Neutrophil (primary cell): ENCODE data around the gene ENO1.
A peak's percentile ranks its signal among the peaks of the same experiment; 100 is the strongest.

Experiments used
- H3K27ac ChIP-seq: fragments of 200-600 bp; sonication (generic); 2 replicates; pipeline ENCODE4 v1.5.1; 2016; ENCODE audit warnings: mild to moderate bottlenecking, moderate library complexity
- H3K27me3 ChIP-seq: fragments of 200-600 bp; sonication (generic); 2 replicates; pipeline ENCODE4 v1.6.0; 2016; ENCODE audit warnings: mild to moderate bottlenecking
- H3K36me3 ChIP-seq: fragments of 200-600 bp; sonication (generic); 2 replicates; pipeline ENCODE4 v1.5.1; 2017
- H3K4me1 ChIP-seq, 2 experiments: fragments of 200-600 bp in 1 of 2; sonication (generic) in 1 of 2; 1 replicate in 1 of 2; 2 replicates in 1 of 2; pipeline versions ENCODE4 v1.5.1 to v1.6.1; 2013 to 2016; ENCODE audit warnings: low read depth in 1 of 2, low read length in 1 of 2, mild to moderate bottlenecking in 1 of 2, moderate library complexity in 1 of 2; ENCODE audit not compliant: control insufficient read depth in 1 of 2, insufficient read depth in 1 of 2
- H3K4me3 ChIP-seq, 2 experiments: fragments of 200-600 bp in 1 of 2; sonication (generic) in 1 of 2; 1 replicate in 1 of 2; 2 replicates in 1 of 2; pipeline ENCODE4 v1.5.1; 2013 to 2016; ENCODE audit warnings: low read depth in 1 of 2, low read length in 1 of 2, mild to moderate bottlenecking in 1 of 2, moderate library complexity in 1 of 2
- H3K9me3 ChIP-seq: fragments of 200-600 bp; sonication (generic); 2 replicates; pipeline ENCODE4 v1.5.1; 2016
- TF ChIP-seq, protein P1 (sequence below): fragments of 200-600 bp; sonication (generic); IDR thresholded peaks from 2 replicates; pipeline ENCODE4 v1.5.1; 2016; ENCODE audit warnings: antibody characterized with exemption

The ENO1 gene

GRCh38 chr1:8874230-8875201 lies 4.0 kb downstream of the ENO1 start:
- H3K27ac ChIP-seq: peak overlapping the region; percentile 95
- H3K4me3 ChIP-seq: peak overlapping the region; percentile 47 to 54
- H3K4me1 ChIP-seq: peaks cover 82 to 88% of the 10 kb centered on the region in 2 experiments

DNA sequence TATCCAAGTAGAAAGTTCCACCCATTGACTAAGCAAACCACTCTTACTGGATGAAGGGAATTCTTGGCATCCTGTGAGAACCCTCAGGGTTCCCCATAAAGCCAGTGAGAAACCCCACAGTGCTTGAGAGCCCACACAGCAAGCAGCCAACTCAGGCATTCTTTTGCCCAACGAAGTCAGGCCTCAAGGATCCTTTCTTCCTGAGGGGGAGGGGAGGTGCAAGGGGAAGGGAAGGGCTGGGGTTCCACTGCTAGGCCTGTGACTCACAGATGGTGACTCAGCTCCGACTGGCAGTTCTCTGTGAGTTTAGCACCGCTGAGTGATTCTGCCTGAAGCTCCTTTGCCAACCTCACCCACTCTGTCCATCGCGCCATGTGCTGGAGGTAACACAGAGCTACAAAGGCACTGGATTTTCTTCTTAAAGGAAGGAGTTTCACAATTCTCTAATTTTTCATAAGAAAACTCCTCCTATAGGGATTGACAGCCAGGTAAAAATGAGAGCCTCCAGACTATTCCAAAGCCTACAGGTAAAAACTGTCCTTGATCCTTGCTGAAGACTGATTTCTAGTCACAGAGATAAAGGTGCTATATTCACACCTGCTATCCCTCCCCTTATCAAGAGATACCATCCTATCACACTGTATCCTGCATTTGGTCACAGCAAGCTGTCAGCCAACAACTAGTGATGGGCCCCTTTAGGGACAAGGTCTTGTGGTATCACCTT lies 4.8 kb downstream of the ENO1 start:
- TF ChIP-seq, protein P1, sequence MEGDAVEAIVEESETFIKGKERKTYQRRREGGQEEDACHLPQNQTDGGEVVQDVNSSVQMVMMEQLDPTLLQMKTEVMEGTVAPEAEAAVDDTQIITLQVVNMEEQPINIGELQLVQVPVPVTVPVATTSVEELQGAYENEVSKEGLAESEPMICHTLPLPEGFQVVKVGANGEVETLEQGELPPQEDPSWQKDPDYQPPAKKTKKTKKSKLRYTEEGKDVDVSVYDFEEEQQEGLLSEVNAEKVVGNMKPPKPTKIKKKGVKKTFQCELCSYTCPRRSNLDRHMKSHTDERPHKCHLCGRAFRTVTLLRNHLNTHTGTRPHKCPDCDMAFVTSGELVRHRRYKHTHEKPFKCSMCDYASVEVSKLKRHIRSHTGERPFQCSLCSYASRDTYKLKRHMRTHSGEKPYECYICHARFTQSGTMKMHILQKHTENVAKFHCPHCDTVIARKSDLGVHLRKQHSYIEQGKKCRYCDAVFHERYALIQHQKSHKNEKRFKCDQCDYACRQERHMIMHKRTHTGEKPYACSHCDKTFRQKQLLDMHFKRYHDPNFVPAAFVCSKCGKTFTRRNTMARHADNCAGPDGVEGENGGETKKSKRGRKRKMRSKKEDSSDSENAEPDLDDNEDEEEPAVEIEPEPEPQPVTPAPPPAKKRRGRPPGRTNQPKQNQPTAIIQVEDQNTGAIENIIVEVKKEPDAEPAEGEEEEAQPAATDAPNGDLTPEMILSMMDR: peak; percentile 23
- Histone ChIP-seq H3K4me1 (peaks cover 77 to 84% of the 10 kb centered on the region in 2 experiments), H3K36me3 (peaks cover 27% of the 10 kb centered on the region), H3K4me3 (peak overlapping the region; percentile 47 to 54), H3K27me3 (no peaks in the 10 kb centered on the region), H3K27ac (peak overlapping the region; percentile 95), H3K9me3 (no peaks in the 10 kb centered on the region)

More at GRCh38 chr1:8874230-8875201, 4.0 kb downstream of the ENO1 start:
- TF ChIP-seq, protein P1: no peak
- H3K9me3 ChIP-seq: no peaks in the 10 kb centered on the region
- H3K27me3 ChIP-seq: no peaks in the 10 kb centered on the region
- H3K36me3 ChIP-seq: peaks cover 18% of the 10 kb centered on the region

DNA sequence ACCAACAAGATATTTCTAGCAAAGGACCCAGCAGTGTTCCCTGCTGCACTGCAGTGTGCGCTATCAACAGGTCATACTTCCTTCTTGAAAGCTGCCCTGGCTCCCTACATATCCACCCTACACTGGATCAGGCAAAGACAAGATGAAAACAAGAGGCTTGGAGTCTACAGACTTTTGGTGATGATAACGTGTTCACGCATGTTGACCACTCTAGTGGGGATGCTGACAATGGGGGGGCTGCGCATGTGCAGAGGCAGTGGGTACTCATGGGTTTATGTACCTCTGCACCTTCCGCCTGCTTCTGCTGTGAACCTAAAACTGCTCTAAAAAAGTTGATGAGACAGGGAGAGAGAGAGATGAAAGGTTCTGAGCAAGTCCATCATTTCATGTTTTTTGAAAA lies 5.5 kb downstream of the ENO1 start:
- Histone ChIP-seq H3K27ac (peak overlapping the region; percentile 95), H3K27me3 (no peaks in the 10 kb centered on the region), H3K9me3 (no peaks in the 10 kb centered on the region), H3K4me3 (peak overlapping the region; percentile 47 to 54), H3K4me1 (peaks cover 77 to 80% of the 10 kb centered on the region in 2 experiments), H3K36me3 (peaks cover 33% of the 10 kb centered on the region)
- TF ChIP-seq, protein P1: no peak

GRCh38 chr1:8871965-8872399 lies 6.5 kb downstream of the ENO1 start:
- TF ChIP-seq, protein P1: no peak
- peaks cover 73% of the 10 kb centered on the region in 2 experiments for H3K4me1 ChIP-seq
- no peaks in the 10 kb centered on the region for H3K27me3 ChIP-seq
- H3K36me3 ChIP-seq: peaks cover 44% of the 10 kb centered on the region
- H3K27ac ChIP-seq: peak overlapping the region; percentile 95
- H3K4me3 ChIP-seq: peak overlapping the region in 1 of 2 experiments; percentile 32
- no peaks in the 10 kb centered on the region for H3K9me3 ChIP-seq

GRCh38 chr1:8871539-8871935 lies 6.9 kb downstream of the ENO1 start:
- H3K27me3 ChIP-seq: no peaks in the 10 kb centered on the region

More at GRCh38 chr1:8871539-8871935, 6.9 kb downstream of the ENO1 start:
- Histone ChIP-seq H3K4me3 (peak overlapping the region; percentile 26 to 32), H3K27ac (peak overlapping the region; percentile 95), H3K9me3 (no peaks in the 10 kb centered on the region), H3K36me3 (peaks cover 48% of the 10 kb centered on the region), H3K4me1 (peaks cover 68 to 69% of the 10 kb centered on the region in 2 experiments)
- TF ChIP-seq, protein P1: peak; percentile 53
